NOMO-1 (cell line): ENCODE data around the gene TRAPPC3.

Experiments used
- DNase-seq, 2 experiments: peaks; one replicate each; lab custom pipeline; 2025; ENCODE audit not compliant: unreplicated experiment in 2 of 2; lab: John Stamatoyannopoulos, UW

TRAPPC3 gene

GRCh38 chr1:36088265-36088576 lies 61.1 kb downstream of the TRAPPC3 start:
- no peak for DNase-seq

GRCh38 chr1:36087233-36088123 lies 61.8 kb downstream of the TRAPPC3 start:
- no peak for DNase-seq
